SHP77 treated with DMSO at 0.1 percent for 48 hours (cell line): ENCODE data around the gene EPM2A.
"Not testable (repeated sequence)": the region's sequence is repeated elsewhere in the genome, so short reads cannot be mapped to it uniquely, and the experiment has no call there.

ENCODE experiments used
- DNase-seq: peaks from one replicate; lab custom pipeline; 2025; lab: John Stamatoyannopoulos, UW

The EPM2A gene

GRCh38 chr6:145729887-145730286 lies 5.4 kb downstream of the EPM2A start:
- DNase-seq, result no peak

- DNase-seq, result no peak
Measured at GRCh38 chr6:145728444-145729385, 6.6 kb downstream of the EPM2A start.

- DNase-seq, result no peak
Measured at GRCh38 chr6:145727817-145728388, 7.4 kb downstream of the EPM2A start.

- no peak for DNase-seq
Measured at GRCh38 chr6:145725570-145725969, 9.8 kb downstream of the EPM2A start.

GRCh38 chr6:145723646-145724045 lies 11.7 kb downstream of the EPM2A start:
- DNase-seq, result no peak

- no peak for DNase-seq
Measured at GRCh38 chr6:145722190-145722589, 13.1 kb downstream of the EPM2A start.

GRCh38 chr6:145721144-145721543 lies 14.2 kb downstream of the EPM2A start:
- DNase-seq, result no peak

GRCh38 chr6:145715426-145715825 lies 19.9 kb downstream of the EPM2A start:
- no peak for DNase-seq

- no peak for DNase-seq
Measured at GRCh38 chr6:145714731-145715130, 20.6 kb downstream of the EPM2A start.

- DNase-seq, result no peak
Measured at GRCh38 chr6:145713773-145714172, 21.5 kb downstream of the EPM2A start.

- DNase-seq, result no peak
Measured at GRCh38 chr6:145711372-145711771, 23.9 kb downstream of the EPM2A start.

GRCh38 chr6:145707397-145707796 lies 27.9 kb downstream of the EPM2A start:
- DNase-seq, result no peak

GRCh38 chr6:145705561-145705960 lies 29.8 kb downstream of the EPM2A start:
- no peak for DNase-seq

GRCh38 chr6:145704143-145704781 lies 31.1 kb downstream of the EPM2A start:
- DNase-seq, result no peak

- DNase-seq, result no peak
Measured at GRCh38 chr6:145699462-145699861, 35.9 kb downstream of the EPM2A start.

- not testable (repeated sequence) for DNase-seq
Measured at GRCh38 chr6:145697401-145697800, 37.9 kb downstream of the EPM2A start.

GRCh38 chr6:145694083-145694737 lies 41.1 kb downstream of the EPM2A start:
- DNase-seq, result no peak

GRCh38 chr6:145690969-145691368 lies 44.4 kb downstream of the EPM2A start:
- no peak for DNase-seq

- no peak for DNase-seq
Measured at GRCh38 chr6:145689529-145689928, 45.8 kb downstream of the EPM2A start.

- no peak for DNase-seq
Measured at GRCh38 chr6:145688493-145688905, 46.8 kb downstream of the EPM2A start.

GRCh38 chr6:145685932-145686331 lies 49.4 kb downstream of the EPM2A start:
- DNase-seq, result no peak

- DNase-seq, result no peak
Measured at GRCh38 chr6:145681965-145682364, 53.4 kb downstream of the EPM2A start.
